Heart right ventricle (tissue), 16 donors: Measurements from ENCODE around the gene PP2D1. TPM values are rescaled to one million over a fixed set of nuclear protein-coding genes. Genes with fewer than 3 reads are reported as not detected.

Experiments
- ATAC-seq, 8 donors: fragments of 200-7000 bp; cut with Tn5 transposase; one replicate each; pipeline ENCODE4 v1.9.1; 2020; ENCODE audit warnings: mild to moderate bottlenecking in 8 of 8, moderate library complexity in 8 of 8, moderate number of reproducible peaks in 1 of 8
- DNase-seq, 2 donors: peaks; one replicate each; pipeline ENCODE4 v3.0.0-alpha.2; 2020
- H3K27ac ChIP-seq, 10 donors: fragments of 200-600 bp; sonication (generic) in 2 of 10; one replicate each; pipeline versions ENCODE4 v1.5.0 to v1.8.0; 2020 to 2022; ENCODE audit warnings: mild to moderate bottlenecking in 3 of 10
- H3K27me3 ChIP-seq, 7 donors: fragments of 200-600 bp; one replicate each; pipeline ENCODE4 v1.8.0; 2021 to 2022; ENCODE audit warnings: mild to moderate bottlenecking in 2 of 7
- H3K36me3 ChIP-seq, 9 donors: fragments of 200-600 bp; sonication (generic) in 1 of 9; one replicate each; pipeline versions ENCODE4 v1.5.0 to v1.8.0; 2020 to 2022; ENCODE audit warnings: mild to moderate bottlenecking in 2 of 9
- H3K4me1 ChIP-seq, 9 donors: fragments of 200-600 bp; sonication (generic) in 1 of 9; one replicate each; pipeline versions ENCODE4 v1.5.0 to v1.8.0; 2020 to 2022; ENCODE audit warnings: mild to moderate bottlenecking in 4 of 9
- H3K4me3 ChIP-seq, 10 donors: fragments of 200-600 bp; sonication (generic) in 2 of 10; one replicate each; pipeline versions ENCODE4 v1.5.0 to v1.8.0; 2020 to 2022; ENCODE audit warnings: mild to moderate bottlenecking in 7 of 10, moderate library complexity in 2 of 10
- H3K9me3 ChIP-seq, 11 donors: fragments of 200-600 bp in 10 of 11; sonication (generic) in 2 of 11; one replicate each; pipeline versions ENCODE4 v1.5.0 to v1.8.0; 2013 to 2022; ENCODE audit warnings: mild to moderate bottlenecking in 2 of 11, control low read depth in 1 of 11, moderate library complexity in 1 of 11
- WGBS, 2 donors: extraction: QIAGEN DNeasy Blood & Tissue Kit; methylation state at CpG; one replicate each; pipeline ENCODE4 v1.1.7; 2013; ENCODE audit warnings: inconsistent platforms in 1 of 2; 5-methylcytosine and 5-hydroxymethylcytosine counted together
- intact Hi-C, 10 donors: fragments of 100-400 bp; cut with DNase I; formaldehyde crosslinking; loops; one replicate each; pipeline versions ENCODE4 v1.11.1 to v1.14.2; 2022
- long read RNA-seq, 3 donors: library from polyadenylated mRNA; unstranded; transcript quantifications; one replicate each; pipeline ENCODE4 v2.0.0, GENCODE V29; 2020 to 2021
- polyA plus RNA-seq, 2 donors: library from polyadenylated mRNA; stranded (reverse); fragments of 200-250 nt; gene quantifications; one replicate each; pipeline ENCODE4 v1.2.3, GENCODE V29; 2013
- total RNA-seq, 10 donors: library from RNA; stranded (reverse); fragmentation: NEBNext Ultra II Directional in 3 of 10; extraction: Animal tissue kit (Norgen Biotek cat#: 25700) in 3 of 10; gene quantifications; one replicate each; pipeline versions ENCODE4 v1.2.1 to v1.2.4, GENCODE V29; 2021 to 2023
- TF ChIP-seq, protein P1 (sequence below), 9 donors: fragments of 200-600 bp; sonication (generic) in 2 of 9; IDR thresholded peaks; one replicate each; pipeline versions ENCODE4 v1.5.0 to v1.8.0; 2021 to 2022; ENCODE audit warnings: antibody characterized with exemption in 9 of 9, mild to moderate bottlenecking in 5 of 9, moderate library complexity in 1 of 9
- donor health status: Arrhythmogenic right ventricular cardiomyopathy.
- donor health status: ischemic (EF 13 %, LVEDD 7.1; RV severe dilation, severe dysfunction).
- donor health status: healthy with polysubstance abuse.
- donor health status: DM: no; HTN: yes; CAD: no.
- donor health status: DM: no; HTN: no; CAD: no.
- donor health status: ischemic (EF 25% LVEDD 6.9; RV normal size, moderate dysfunction).
- donor health status: ischemic (EF 25% LVEDD 5.7; RV mildly dilated, moderate dysfunction).
- donor health status: healthy.
- donor health status: DM: yes; HTN: yes; CAD: no.
- donor health status: Ischemic cardiomyopathy.
- donor health status: ischemic (EF 35%, LVEDD 5.7; RV mildly dilated, moderate dysfunction).
- donor health status: nonischemic (EF 11% LVEDD 7.7; RV severe dilation, severe dysfunction).
- donor health status: DM: yes; HTN: yes; CAD: no.
- donor health status: PGD.
- donor health status: ischemic (EF 29% LVEDD 5.4; RV normal size, mild dysfunction).
- donor health status: nonischemic (EF 23%, LVEDD 6.1; RV moderate dilation, normal function).

PP2D1 gene, protein sequence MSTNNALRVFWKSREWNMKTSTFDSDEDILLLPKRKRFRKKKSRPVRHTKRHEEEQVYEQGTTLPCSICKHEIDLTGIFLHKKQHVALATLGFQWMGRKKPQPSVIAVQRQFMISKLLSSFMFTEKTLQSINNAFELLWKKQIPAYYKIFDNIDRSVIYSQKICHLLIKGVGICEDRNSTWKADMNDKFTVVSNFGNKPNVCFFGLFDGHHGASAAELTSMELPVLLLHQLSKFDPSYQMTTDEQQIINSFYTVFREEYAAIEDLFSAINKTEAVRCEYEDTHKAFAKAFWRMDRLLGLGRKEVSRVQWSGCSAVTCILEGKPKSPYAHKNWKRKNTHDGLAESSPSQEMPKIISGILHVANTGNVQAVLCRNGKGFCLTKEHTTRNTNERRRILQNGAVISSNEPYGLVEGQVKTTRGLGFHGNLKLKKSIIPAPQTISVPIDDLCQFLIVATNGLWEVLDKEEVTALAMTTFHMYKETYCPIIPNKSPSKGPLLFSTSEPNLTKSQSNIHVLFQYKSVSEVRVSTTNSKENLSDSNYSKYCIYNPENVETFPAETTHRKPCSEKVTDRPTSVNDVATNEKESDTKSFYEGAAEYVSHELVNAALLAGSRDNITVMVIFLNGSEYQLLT
- total RNA-seq (not detected), polyA plus RNA-seq (not detected)
- long read RNA-seq, donor 1: 0 reads
- long read RNA-seq, donor 2: 0 reads
- long read RNA-seq, donor 3, partial matches to known transcripts: 0 of 1 reads
- long read RNA-seq, donor 3, other reads (novel, unspliced or antisense): 1 of 1 reads

DNA sequence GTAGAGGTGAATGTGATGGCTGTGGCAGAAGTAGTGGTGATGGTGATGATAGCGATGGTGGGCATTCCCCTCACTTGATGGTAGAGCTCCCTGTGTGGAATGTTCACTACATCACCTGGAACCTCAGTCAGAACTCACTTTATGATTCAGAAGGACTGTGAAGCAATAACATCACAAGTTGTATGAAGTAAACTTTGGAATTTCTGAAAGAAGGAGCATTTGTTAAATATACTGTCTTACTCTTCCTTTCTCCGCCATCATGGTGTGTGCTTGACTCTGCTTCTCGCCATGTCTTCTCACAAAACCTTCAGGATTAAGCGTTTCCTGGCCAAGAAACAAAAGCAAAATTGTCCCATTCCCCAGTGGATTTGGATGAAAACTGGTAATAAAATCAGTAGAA lies at the start of gene PP2D1:
Gene PP2D1 (minus strand): TSS at position 101 of the 400 bp plus-strand sequence. CDS start 192 bp downstream, outside the sequence.
- no peaks in the 10 kb centered on the region for H3K9me3 ChIP-seq
- ATAC-seq (no peak), DNase-seq (no peak)
- H3K4me3 ChIP-seq: no peak within 1 kb of the TSS
- H3K36me3 ChIP-seq: no peaks in the 10 kb centered on the region
- no peak within 1 kb of the TSS for H3K27ac ChIP-seq
- WGBS, 2 donors: 94 to 95% methylated on average over 4 of the region's 4 CpGs
- H3K27me3 ChIP-seq: no peaks in the 10 kb centered on the region
- TF ChIP-seq, protein P1, sequence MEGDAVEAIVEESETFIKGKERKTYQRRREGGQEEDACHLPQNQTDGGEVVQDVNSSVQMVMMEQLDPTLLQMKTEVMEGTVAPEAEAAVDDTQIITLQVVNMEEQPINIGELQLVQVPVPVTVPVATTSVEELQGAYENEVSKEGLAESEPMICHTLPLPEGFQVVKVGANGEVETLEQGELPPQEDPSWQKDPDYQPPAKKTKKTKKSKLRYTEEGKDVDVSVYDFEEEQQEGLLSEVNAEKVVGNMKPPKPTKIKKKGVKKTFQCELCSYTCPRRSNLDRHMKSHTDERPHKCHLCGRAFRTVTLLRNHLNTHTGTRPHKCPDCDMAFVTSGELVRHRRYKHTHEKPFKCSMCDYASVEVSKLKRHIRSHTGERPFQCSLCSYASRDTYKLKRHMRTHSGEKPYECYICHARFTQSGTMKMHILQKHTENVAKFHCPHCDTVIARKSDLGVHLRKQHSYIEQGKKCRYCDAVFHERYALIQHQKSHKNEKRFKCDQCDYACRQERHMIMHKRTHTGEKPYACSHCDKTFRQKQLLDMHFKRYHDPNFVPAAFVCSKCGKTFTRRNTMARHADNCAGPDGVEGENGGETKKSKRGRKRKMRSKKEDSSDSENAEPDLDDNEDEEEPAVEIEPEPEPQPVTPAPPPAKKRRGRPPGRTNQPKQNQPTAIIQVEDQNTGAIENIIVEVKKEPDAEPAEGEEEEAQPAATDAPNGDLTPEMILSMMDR (IDR thresholded peaks at IDR 0.05): no peak
- intact Hi-C loops: loop anchor here in 1 of 10 donors (5.0 kb wide), 1 partner anchor 1695 kb away; no protein-coding TSS in a partner anchor
- no peaks in the 10 kb centered on the region for H3K4me1 ChIP-seq

DNA sequence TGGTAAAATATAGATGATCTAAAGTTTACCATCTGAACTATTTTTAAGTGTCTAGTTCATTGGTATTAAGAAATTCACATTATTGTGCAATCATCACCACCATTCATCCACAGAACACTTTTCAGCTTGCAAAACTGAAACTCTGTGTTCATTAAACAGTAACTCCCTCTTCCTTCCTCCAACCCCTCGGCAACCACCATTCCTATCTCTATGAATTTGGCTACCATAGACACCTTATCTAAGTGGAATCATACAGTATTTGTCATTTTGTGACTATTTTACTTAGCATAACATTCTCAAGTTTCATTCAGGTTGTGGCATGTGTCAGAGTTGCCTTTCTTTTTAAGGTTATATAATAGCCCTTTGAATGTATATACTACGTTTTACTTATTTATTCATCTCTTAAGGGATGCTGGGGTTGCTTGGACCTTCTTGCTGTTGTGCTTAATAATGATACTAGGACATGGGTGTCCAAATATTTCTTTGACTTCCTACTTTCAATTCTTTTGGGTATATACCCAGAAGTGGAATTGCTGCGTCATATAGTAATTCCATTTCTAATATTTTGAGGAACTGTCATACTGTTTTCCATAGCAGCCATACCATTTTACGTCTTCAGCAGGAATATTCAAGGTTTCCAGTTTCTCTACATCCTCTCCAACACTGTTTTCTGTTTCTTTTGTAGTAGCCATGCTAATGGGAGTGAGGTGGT lies 49.1 kb upstream of the PP2D1 start:
- H3K27me3 ChIP-seq: no peaks in the 10 kb centered on the region
- H3K27ac ChIP-seq: peak overlapping the region in 8 of 10 donors; percentile 7 to 87 (median 22)
- DNase-seq (no peak), ATAC-seq (peak in 4 of 8 donors; percentile 40 to 68 (median 60))
- intact Hi-C loops: no loop called here
- peaks cover 22 to 61% (median 57%) of the 10 kb centered on the region in 9 donors for H3K4me1 ChIP-seq
- H3K4me3 ChIP-seq: peak overlapping the region in 1 of 10 donors; percentile 38
- 66 to 78% methylated on average over 4 of the region's 4 CpGs for WGBS, 2 donors
- TF ChIP-seq, protein P1 (IDR thresholded peaks at IDR 0.05): no peak
- H3K36me3 ChIP-seq: no peaks in the 10 kb centered on the region
- H3K9me3 ChIP-seq: no peaks in the 10 kb centered on the region

DNA sequence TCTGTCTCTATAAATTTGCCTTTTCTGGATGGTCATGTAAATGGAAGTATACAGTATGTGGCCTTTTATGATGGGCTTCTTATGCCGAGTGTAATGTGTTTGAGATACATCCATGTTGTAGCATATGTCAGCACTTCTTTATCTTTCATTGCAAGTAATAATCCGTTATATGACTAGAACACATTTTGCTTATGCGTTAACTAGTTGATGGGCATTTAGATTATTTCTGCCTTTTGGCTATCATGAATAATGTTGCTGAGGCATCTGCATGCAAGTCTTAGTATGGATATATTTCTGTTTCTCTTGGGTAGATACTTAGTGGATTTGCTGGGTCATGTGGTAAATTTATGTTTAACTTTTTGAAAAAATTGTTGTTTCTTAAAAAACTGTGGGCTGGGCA lies 47.9 kb upstream of the PP2D1 start:
- ATAC-seq (no peak), DNase-seq (no peak)
- Histone ChIP-seq H3K27me3 (no peaks in the 10 kb centered on the region), H3K9me3 (no peaks in the 10 kb centered on the region), H3K36me3 (no peaks in the 10 kb centered on the region), H3K4me1 (peaks cover 17 to 61% (median 57%) of the 10 kb centered on the region in 9 donors), H3K4me3 (no peak overlapping the region), H3K27ac (peak overlapping the region in 2 of 10 donors; percentile 7 to 61)
- intact Hi-C loops: no loop called here
- WGBS, 2 donors: 97% methylated on average over 3 of the region's 3 CpGs
- TF ChIP-seq, protein P1 (IDR thresholded peaks at IDR 0.05): no peak
